Right hindlimb (tissue), 1 donor: ENCODE results near the gene NHERF2.

Source experiments
- DNase-seq: peaks from one replicate; pipeline ENCODE4 v3.0.0-alpha.2; 2018

The NHERF2 gene

GRCh38 chr16:1991588-1991947, 35.1 kb upstream of the NHERF2 start:
- DNase-seq: no peak

- peak; percentile 95 for DNase-seq
Measured at GRCh38 chr16:1991948-1992703, 34.6 kb upstream of the NHERF2 start.

- DNase-seq: no peak
Measured at GRCh38 chr16:1992704-1993317, 33.9 kb upstream of the NHERF2 start.

GRCh38 chr16:1993731-1994131, 33.0 kb upstream of the NHERF2 start:
- DNase-seq: no peak

- no peak for DNase-seq
Measured at GRCh38 chr16:1997494-1998359, 29.0 kb upstream of the NHERF2 start.

- no peak for DNase-seq
Measured at GRCh38 chr16:1998360-1998835, 28.3 kb upstream of the NHERF2 start.

DNA sequence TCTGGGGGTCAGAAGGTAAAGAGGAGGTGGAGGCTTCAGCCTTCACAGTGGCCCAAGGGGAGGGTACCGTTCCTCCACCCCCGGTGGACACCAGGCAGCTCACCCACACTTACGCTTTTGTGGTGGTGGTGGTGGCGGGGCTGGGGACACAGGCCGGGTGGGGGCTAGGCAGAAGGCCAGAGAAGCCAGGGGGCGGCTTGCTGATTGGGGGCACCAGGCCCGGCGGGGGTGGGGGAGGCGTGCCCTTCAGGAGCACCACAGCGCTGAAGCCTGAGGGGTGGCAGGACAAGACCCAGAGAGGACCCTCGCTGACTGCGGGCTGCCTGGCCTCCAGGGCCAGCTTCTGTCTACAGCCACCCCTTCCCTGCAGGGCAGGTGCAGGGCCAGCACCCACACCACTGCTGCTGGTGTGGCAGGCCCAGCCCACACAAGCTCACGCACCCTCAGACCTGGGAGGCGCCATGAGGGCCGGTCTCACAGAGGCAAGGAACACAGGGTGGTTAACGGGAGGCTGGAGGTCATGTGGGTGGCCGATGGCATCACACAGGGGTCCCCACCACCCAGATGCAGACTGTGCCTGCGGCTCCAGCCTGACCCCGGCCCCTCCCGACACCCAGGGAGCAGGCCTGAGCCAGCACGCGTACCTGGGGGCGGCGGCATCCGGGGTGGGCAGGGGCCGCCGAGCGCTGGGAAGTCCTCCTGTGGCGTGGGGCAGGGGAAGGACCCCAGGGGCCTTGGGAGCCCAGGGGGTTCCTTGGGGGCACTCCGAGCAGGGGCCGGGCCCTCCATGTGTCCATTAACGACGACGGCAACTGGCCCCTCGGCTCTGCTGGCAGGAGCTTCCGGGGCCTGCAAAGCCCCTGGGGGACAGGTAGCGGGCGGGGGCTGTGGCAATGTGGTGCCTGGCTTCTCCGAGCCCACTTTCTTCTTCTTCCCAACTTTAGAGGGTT, 27.6 kb upstream of the NHERF2 start:
- no peak for DNase-seq

DNA sequence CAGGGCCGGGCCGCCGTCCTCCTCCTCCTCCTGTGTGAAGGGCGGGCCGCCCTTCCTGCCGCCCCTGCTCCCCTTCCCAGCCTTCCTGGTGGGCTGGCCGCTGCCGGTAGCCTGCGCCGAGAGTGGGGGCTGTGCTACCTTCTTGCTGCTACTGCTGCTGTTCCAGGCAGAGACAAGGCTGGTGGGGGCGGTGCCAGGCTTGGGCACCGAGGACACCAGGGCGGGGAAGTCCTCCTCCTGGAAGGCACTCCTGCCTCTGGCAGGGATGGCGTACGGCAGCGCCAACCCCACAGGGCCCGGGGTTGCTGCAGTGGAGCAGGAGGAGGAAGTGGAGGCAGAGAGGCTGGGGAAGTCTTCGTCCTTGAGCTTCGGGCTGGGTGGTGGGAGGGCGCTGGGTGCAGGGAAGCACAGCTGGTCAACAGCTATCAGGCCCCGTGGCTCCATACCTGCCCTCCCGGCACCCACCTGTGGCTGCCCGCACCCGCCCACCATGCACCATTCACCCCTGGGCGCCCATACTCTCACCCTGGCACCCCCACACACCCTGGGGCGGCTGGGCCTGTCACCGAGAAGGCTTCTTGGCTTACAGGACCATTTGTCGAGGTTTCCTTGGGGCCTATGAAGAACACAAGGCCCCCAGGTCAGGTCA, 26.7 kb upstream of the NHERF2 start:
- no peak for DNase-seq

GRCh38 chr16:2001035-2001434, 25.7 kb upstream of the NHERF2 start:
- DNase-seq: no peak

DNA sequence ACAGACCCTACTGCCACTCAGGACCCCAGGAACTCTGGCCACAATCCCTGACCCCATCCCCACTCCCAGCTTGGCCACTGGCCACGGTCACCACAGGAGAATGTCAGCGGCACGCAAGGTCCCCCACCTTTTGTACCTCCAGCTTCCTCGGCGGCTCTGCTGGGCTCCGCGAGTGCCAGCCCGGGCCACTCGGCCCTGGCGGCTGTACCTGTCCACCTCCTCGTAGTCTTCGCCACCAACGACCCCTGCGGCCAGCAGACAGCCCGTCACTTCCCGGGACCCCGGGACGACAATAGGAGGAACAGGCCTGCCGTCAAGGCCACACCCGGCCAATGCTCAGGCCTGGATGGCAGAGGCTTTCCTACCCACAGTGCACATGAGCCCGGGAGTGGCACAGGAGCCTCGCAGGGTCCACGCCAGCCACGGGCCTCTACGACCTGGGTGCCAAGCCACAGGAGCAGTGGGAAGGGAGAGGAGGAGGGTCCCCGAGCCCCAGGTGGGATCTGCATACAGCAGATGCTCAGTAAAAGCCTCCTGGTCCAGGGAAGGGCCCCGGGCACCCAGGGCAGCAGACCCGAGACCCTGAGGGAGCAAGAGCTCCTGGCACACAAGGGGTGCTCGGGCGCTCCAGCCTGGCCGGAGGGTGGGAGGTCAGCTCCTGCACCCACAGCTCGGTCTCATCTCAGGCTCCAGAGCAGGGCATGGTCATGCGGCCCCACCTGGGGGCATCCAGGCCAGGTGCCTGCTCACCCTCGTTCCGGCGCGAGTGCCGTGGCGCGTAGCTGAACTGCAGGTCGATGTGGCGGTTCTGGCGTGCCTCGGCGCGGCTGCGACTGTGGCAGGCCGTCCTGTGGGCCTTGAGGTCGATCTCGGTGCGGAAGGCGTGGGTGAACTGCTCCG, 25.0 kb upstream of the NHERF2 start:
- no peak for DNase-seq

DNA sequence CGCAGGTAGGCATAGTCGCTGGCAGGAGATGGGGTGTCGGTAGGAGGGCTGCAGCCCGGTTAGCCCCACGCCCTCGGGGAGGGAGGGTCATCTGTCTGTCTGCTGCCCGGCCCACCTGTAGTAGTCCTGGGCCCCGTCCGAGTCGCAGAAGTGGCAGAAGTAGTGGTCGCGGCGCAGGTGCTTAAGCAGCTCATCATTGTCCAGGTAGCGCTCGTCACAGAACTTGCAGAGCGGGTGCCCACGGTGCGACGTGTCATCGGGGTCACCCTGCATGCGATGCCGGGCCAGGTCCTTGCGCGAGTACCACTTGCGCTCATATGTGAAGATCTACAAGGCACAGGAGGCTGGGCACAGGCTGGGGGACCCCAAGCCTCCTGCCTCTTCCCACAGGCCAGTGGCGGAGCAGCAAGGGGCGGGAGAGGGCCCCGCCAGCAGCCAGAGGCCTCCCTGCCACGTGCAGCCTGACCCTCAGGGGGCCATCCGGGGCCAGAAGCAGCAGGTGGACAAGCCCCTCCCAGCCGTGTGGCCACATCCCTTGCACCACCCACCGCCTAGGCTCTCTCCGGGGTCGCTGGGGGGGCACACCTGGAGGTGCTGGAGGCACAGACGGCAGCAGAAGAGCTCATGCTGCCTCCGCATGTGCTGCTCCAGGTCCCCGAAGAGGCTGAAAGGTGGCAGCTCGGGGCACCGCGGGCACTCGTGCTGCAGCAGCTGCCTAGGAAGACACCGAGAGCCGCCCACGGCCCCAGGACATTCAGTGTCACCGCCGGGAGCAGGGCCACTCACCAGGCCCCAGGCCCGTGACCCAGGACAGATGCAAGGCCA, 24.1 kb upstream of the NHERF2 start:
- DNase-seq: no peak

DNA sequence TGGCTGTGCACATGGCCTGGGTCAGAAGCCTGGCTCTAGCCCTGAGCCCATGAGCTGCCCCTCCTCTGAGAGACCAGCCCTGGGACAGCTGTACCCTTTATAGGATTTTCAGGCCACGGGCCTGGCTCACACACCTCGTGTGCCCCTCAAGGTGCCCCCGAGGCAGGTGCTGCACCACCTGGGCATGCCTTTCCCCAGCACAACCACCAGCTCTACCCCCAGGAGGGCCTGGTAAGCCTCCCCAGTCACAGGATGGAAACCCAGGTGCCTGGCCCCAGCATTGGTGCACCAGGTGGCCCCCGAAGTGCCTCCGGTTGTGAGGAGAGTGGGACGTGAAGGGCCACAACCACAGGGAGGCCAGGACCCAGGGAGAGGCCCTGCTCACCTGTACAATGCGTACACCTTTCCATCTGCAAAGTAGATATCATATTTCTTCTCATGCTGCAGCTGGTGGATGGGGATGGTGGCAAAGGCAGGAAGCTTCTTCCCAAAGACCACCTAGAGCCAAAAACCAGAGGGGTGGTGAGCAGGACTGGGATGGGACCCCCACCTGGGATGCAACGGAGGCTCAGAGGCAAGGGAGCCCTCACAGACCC, 23.4 kb upstream of the NHERF2 start:
- DNase-seq: no peak

- DNase-seq: peak; percentile 91
Measured at GRCh38 chr16:2003827-2004641, 22.7 kb upstream of the NHERF2 start.

DNA sequence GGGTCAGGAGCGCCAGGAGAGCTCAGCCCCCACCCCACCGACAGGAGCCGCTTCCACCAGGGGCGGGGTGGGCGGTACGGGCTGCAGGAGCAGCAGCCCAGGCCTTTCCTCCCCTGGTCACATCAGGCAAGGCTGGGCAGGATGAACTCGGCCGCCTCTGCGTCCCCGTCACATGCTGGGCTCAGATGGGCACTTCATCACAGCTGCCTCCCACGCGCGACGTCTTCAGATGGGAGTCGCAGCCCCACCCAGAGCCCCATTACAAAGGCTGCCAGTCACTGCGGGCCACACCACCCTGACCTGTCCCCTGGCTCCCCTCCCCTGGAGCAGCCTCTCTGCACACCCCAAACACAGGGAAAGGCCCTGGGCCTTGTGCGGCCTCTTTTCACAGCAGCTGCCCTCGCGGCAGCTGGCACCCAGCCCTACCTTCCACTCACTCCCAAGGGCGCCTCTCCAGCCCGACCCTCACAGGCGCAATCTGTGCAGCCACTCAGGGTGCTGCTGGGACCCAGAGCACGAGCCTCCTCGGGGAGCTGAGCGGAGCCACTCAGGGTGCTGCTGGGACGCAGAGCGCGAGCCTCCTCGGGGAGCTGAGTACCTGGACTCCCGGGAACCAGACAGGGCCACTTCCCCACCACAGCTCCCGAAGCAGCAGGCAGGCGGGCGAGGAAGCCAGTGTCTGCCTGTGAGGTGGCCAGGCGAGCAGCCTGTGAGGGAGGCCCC, 21.7 kb upstream of the NHERF2 start:
- DNase-seq: no peak

DNA sequence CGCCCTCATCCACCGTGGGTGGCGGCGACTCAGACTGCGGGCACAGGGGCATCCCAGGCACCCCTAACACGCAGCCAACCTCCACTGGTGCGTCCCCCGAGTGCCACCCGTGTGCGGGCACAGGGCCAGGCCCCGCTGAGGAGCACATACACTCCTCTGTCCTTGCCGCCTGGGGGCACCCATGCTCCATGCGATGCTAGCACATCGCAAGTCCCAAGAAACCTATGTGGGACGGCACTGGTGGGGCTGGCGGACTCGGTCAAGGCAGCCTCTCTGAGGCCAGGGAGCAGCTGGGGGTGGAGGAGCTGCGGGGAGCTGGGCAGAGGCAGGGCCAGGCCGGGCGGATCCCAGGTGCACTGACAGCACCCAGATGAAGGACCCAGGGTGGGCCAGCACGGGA, 21.1 kb upstream of the NHERF2 start:
- no peak for DNase-seq

- no peak for DNase-seq
Measured at GRCh38 chr16:2006317-2006716, 20.4 kb upstream of the NHERF2 start.

GRCh38 chr16:2007081-2007836, 19.4 kb upstream of the NHERF2 start:
- no peak for DNase-seq
